SKM-1 treated with dmso at 0.1 percent for 144 hours (cell line): ENCODE measurements around the gene CLDND1.
A peak's percentile ranks its signal among the peaks of the same experiment; 100 is the strongest.

Experiments
- DNase-seq: peaks from one replicate; lab custom pipeline; 2025; ENCODE audit not compliant: unreplicated experiment; lab: John Stamatoyannopoulos, UW

CLDND1 gene

GRCh38 chr3:98518816-98519215 lies 3.9 kb downstream of the CLDND1 start:
- DNase-seq = no peak

DNA sequence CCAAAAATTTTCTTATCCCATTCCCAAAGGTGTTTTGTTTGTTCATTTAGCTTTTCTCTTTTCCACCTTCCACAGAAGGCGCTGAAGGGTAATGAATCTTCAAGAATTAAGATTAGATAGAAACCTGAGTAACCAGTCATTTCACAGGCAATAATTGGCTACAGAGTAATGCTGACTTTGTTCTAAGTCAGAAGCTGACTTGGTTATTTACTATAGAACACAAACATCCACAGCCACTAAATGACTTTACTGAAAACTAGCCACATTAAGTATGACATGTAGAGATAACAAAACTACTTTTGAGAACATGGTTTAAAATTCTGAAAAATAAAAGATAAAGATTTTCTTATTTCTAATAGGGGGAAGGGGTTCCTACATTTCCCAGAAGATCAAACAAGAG lies 7.8 kb downstream of the CLDND1 start:
- DNase-seq = no peak

GRCh38 chr3:98513736-98514135 lies 9.0 kb downstream of the CLDND1 start:
- no peak for DNase-seq

GRCh38 chr3:98513091-98513511 lies 9.6 kb downstream of the CLDND1 start:
- peak; percentile 78 for DNase-seq

DNA sequence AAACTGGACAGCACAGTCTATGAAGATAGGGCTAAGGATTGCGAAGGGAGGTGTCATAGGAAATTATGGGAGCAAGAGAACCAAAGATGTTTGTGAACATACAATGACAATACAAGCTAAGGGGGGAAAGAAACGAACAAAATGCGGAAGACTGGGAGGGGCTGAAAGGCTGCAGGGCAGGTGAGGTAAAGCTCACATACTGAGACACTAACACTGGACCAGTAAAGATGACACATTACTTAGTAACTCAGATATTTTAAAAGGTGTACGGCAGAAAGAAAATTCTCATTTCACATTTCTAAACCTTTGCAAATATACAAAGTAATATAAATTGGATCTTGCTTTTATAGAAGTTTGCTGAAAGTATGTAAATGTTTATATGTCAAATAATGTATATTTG lies 10.1 kb downstream of the CLDND1 start:
- DNase-seq = no peak

DNA sequence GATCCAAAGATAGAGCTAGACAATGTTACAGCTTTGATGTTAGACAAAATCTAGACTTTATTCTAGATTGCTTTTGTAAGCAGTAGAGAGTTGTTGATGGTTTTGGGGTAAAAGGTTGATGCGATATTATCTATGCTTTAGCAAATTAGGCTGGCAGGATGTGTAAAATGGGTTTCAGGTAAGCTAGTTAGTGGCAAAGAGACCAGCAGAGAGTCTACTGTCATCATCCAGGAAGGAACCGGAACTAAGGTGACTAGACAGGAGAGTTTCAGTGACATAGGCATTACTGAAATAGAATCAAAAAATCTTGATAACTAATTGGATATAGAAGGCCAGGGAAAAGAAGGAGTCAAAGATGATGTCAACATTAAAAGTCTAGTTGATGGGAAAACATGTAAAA lies 14.1 kb downstream of the CLDND1 start:
- no peak for DNase-seq

DNA sequence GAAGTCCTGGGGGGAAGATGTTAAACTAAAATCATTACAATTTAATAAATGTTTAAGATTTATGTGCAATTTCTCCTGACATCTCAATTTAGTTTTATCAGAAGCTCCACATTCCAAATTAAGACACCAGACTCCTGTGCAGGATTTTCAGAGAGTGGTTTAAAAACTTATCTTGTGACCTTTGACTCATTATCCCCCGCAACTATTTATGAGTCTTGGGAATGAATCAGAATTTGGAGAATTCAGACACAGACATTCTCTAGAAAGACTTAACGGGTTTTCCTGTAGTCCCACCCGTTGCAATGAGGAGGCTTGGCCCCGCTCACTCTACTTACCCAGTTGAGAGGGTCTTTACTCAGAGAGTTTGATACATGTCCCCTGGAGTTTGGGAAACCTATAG lies 18.2 kb downstream of the CLDND1 start:
- DNase-seq = no peak

DNA sequence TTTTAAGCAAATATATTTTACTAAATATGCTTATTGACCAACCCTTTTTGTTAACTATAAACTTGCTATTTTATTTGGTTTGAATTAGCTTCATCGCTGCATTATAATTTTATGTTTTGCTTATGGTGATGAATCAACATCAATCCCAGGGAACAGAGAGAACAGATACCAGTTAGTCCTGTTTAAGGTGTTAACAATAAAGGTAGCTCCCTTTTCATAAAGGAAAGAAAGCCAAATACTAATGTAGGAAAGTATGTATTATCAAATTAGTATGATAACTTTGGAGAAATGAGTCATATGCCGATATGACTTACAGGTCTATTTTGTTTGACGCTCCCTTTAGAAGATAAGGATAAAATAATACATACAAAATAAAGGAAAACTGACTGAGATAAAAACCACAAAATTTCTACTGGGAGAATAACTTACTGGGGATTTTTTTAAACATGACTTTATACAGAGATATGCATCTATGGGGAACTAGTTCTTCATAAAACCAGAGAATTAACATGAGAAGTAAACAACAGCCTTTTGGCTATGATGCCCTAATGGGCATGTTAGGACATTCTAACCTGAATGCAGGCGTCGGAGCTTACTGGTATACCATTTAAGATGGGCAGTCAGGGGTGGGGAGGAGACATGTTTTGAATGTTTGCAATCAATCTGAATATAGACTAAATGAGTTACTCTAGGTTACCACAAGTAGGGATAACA lies 20.7 kb downstream of the CLDND1 start:
- no peak for DNase-seq

GRCh38 chr3:98501270-98501669 lies 21.4 kb downstream of the CLDND1 start:
- no peak for DNase-seq

DNA sequence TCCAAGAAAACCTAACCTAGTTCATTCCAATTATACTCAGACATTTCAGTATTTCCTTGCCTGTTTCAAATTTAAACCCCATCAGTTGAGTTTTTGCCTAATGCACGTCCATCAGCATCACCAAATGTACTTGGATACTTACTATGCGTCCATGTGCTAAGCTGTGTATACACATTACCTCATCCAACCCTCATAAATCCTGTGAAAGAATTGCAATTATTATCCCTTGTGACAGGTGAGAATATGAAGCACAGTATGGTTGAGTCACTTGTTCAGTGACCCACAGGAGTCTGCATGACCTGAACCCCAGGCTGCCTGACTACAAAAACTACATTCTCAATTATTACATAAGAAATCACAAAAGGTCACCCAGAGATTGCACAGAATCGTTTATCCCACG lies 22.7 kb downstream of the CLDND1 start:
- DNase-seq = no peak

- DNase-seq = no peak
Measured at GRCh38 chr3:98497381-98497780, 25.3 kb downstream of the CLDND1 start, which contains the start of gene OR5K2. OR5K2 (plus strand) TSS chr3:98497681; CDS start chr3:98497681, 0 bp downstream.

DNA sequence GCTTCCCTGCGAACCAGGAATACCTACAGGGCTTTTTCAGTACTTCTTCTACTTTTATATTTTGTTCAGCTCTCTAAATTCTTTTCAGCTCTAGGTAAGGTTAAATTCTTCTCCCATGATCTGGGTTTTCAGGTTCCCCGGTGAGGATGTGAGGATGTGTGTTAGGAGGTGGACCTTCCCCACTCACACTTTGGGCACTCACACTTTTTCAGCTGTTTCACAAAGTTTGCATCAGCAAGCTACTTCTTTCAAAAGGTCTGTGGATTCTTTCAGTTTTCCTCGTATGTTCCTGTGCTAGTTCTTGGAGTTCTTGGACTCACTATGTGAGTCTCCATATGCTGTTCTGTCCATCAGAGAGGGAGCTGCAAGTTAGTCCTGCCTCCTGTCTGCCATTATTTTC lies 39.1 kb downstream of the CLDND1 start:
- no peak for DNase-seq

- DNase-seq = no peak
Measured at GRCh38 chr3:98482717-98483482, 39.8 kb downstream of the CLDND1 start.
